CD4-positive, alpha-beta memory T cell (primary cell): ENCODE data around the gene FIG4. TPM values are rescaled to one million over a fixed set of nuclear protein-coding genes. Genes with fewer than 3 reads are reported as not detected.
"Not testable (repeated sequence)": the region's sequence is repeated elsewhere in the genome, so short reads cannot be mapped to it uniquely, and the experiment has no call there.

Source experiments
- CTCF ChIA-PET: fragments of 350-600 bp; sonication (Branson Sonifier 250); formaldehyde crosslinking; loops from one replicate; lab custom pipeline; 2021; ENCODE audit warnings: inconsistent platforms; ENCODE audit not compliant: partially characterized antibody; lab: Charles Lee
- POLR2A ChIA-PET: fragments of 350-600 bp; sonication (Branson Sonifier 250); formaldehyde crosslinking; loops from one replicate; lab custom pipeline; 2021; ENCODE audit not compliant: partially characterized antibody; lab: Charles Lee
- DNase-seq, 5 donors: peaks; one replicate each; pipeline versions ENCODE4 v3.0.0 to v3.0.0-alpha.2; 2020 to 2022; ENCODE audit warnings: mixed read lengths in 1 of 5
- H3K27ac ChIP-seq: one replicate; pipeline ENCODE4 v1.7.0; 2013; ENCODE audit warnings: low read depth, low read length
- H3K27me3 ChIP-seq: 2 replicates; pipeline ENCODE4 v1.7.0; 2013; ENCODE audit warnings: mild to moderate bottlenecking, low read length, moderate library complexity; ENCODE audit not compliant: insufficient read depth
- H3K36me3 ChIP-seq: 2 replicates; pipeline ENCODE4 v1.7.0; 2013; ENCODE audit warnings: mild to moderate bottlenecking, low read length, moderate library complexity; ENCODE audit not compliant: insufficient read depth
- H3K4me1 ChIP-seq: 2 replicates; pipeline ENCODE4 v1.7.0; 2013; ENCODE audit warnings: mild to moderate bottlenecking, low read length, moderate library complexity; ENCODE audit not compliant: insufficient read depth
- H3K4me3 ChIP-seq, 2 donors: one replicate each; pipeline ENCODE4 v1.7.0; 2013; ENCODE audit warnings: low read length in 2 of 2, mild to moderate bottlenecking in 1 of 2
- H3K9me3 ChIP-seq, 2 donors: one replicate each; pipeline ENCODE4 v1.7.0; 2013; ENCODE audit warnings: low read length in 2 of 2, control low read depth in 1 of 2; ENCODE audit not compliant: control insufficient read depth in 1 of 2
- H3K27ac Mint-ChIP-seq, 7 donors: one replicate each; pipeline ENCODE4 v1.8.0; 2020 to 2021; ENCODE audit warnings: mixed read lengths in 7 of 7, mild to moderate bottlenecking in 6 of 7, inconsistent platforms in 3 of 7, moderate library complexity in 3 of 7
- H3K27me3 Mint-ChIP-seq, 2 donors: one replicate each; pipeline ENCODE4 v1.8.0; 2020 to 2021; ENCODE audit warnings: mixed read lengths in 2 of 2
- H3K36me3 Mint-ChIP-seq, 2 donors: one replicate each; pipeline ENCODE4 v1.8.0; 2020 to 2021; ENCODE audit warnings: mixed read lengths in 2 of 2, inconsistent platforms in 1 of 2, mild to moderate bottlenecking in 1 of 2
- H3K4me1 Mint-ChIP-seq, 4 donors: one replicate each; pipeline ENCODE4 v1.8.0; 2020 to 2021; ENCODE audit warnings: mixed read lengths in 4 of 4, mild to moderate bottlenecking in 1 of 4
- H3K4me3 Mint-ChIP-seq, 8 donors: one replicate each; pipeline ENCODE4 v1.8.0; 2020 to 2021; ENCODE audit warnings: mixed read lengths in 8 of 8, mild to moderate bottlenecking in 7 of 8, moderate library complexity in 6 of 8, inconsistent platforms in 3 of 8
- H3K9me3 Mint-ChIP-seq, 8 donors: one replicate each; pipeline ENCODE4 v1.8.0; 2020 to 2021; ENCODE audit warnings: mixed read lengths in 8 of 8, mild to moderate bottlenecking in 5 of 8, inconsistent platforms in 3 of 8, moderate library complexity in 1 of 8
- intact Hi-C: fragments of 100-400 bp; cut with micrococcal nuclease; formaldehyde crosslinking; loops from one replicate; pipeline ENCODE4 v1.15.1; 2023
- polyA plus RNA-seq, 2 donors: library from polyadenylated mRNA; unstranded; fragments of 300-500 nt; fragmentation: Illumina TruSeq; gene quantifications; one replicate each; pipeline ENCODE4 v1.2.3, GENCODE V29; 2021
- total RNA-seq, 2 experiments: library from RNA; stranded (reverse); gene quantifications; one replicate each; pipeline ENCODE4 v1.2.3, GENCODE V29; 2021

Gene FIG4
- total and polyA plus RNA-seq, 4 experiments from 2014 or later, result 14.4 to 28.5 (median 15.6) TPM

DNA sequence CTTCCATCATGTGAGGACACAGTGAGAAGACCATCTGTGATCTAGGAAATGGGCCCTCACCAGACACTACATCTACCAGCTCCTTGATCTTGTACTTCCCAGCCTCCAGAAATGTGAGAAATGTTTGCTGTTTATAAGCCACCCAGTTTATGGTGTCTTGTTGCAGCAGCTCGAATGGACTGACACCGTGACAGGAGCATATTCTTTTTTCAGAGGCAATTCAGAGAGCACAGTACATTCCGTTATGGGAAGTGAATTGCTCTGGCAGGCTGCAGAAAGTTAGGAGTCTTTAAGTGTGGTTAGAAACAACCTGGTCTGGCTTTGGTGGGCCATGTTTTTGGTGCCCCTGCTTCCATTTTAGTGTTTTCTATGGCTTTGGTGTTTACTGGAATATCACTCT lies 75.1 kb downstream of the FIG4 start:
- no peaks in the 10 kb centered on the region for H3K4me1 ChIP-seq
- H3K27ac Mint-ChIP-seq, result no peak overlapping the region
- no peaks in the 10 kb centered on the region for H3K9me3 Mint-ChIP-seq
- H3K27me3 Mint-ChIP-seq, result no peaks in the 10 kb centered on the region
- intact Hi-C loops, result no loop called here
- peaks cover 0 to 2% (median 0%) of the 10 kb centered on the region in 4 donors for H3K4me1 Mint-ChIP-seq
- H3K27ac ChIP-seq, result no peak overlapping the region
- CTCF ChIA-PET, result no interaction called here
- H3K27me3 ChIP-seq, result no peaks in the 10 kb centered on the region
- H3K36me3 Mint-ChIP-seq, result peaks cover 51 to 58% of the 10 kb centered on the region in 2 donors
- DNase-seq, result no peak
- H3K9me3 ChIP-seq, result no peaks in the 10 kb centered on the region
- no peak overlapping the region for H3K4me3 ChIP-seq
- POLR2A ChIA-PET, result no interaction called here
- no peak overlapping the region for H3K4me3 Mint-ChIP-seq
- no peaks in the 10 kb centered on the region for H3K36me3 ChIP-seq

DNA sequence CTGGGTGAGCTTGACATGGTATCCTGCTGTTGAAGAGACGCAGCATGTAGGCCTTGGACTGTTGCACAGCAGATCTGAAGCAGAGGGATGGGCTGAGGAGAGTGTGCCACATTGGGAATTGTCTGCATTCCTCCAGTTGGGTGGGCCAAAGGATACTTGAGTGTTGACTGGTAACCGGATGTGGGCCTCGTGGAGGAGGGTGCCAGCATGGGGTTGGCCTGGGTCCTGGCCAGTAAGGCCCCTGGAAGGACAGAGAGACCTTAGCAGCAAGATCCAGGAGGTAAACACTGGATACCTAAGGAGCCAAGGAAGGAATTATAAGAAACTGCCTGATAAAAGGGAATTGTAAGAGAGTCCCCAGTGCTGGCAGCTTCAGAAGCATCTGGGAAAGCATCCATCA lies 76.9 kb downstream of the FIG4 start:
- no peak overlapping the region for H3K4me3 Mint-ChIP-seq
- DNase-seq, result no peak
- H3K27me3 ChIP-seq, result no peaks in the 10 kb centered on the region
- no peak overlapping the region for H3K27ac ChIP-seq
- H3K27ac Mint-ChIP-seq, result peak overlapping the region in 1 of 7 donors; percentile 23
- no peak overlapping the region for H3K4me3 ChIP-seq
- peaks cover 0 to 4% (median 0%) of the 10 kb centered on the region in 8 donors for H3K9me3 Mint-ChIP-seq
- intact Hi-C loops, result no loop called here
- H3K4me1 ChIP-seq, result no peaks in the 10 kb centered on the region
- H3K27me3 Mint-ChIP-seq, result no peaks in the 10 kb centered on the region
- CTCF ChIA-PET, result no interaction called here
- no peaks in the 10 kb centered on the region for H3K36me3 ChIP-seq
- H3K36me3 Mint-ChIP-seq, result peaks cover 56 to 60% of the 10 kb centered on the region in 2 donors
- H3K4me1 Mint-ChIP-seq, result peaks cover 0 to 5% (median 0%) of the 10 kb centered on the region in 4 donors
- H3K9me3 ChIP-seq, result no peaks in the 10 kb centered on the region
- POLR2A ChIA-PET, result no interaction called here

DNA sequence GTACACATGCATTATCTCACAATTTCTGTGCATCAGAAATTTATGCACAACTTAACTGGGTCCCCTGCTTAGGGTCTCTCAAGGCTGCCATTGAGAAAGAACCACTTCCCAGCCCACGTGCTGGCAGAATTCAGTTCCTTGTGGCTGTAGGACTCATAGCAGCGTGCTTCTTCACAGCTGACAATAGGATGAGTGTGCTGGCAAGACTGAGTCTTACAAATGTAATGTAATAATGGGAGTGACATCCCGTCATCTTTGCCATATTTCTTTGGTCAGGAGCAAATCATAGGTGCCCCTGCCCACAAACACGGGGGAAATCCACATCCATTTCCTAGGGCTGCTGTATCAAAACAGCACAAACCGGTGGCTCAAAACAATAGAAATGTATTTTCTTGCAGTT lies 77.4 kb downstream of the FIG4 start:
- Histone ChIP-seq H3K27me3 (no peaks in the 10 kb centered on the region), H3K9me3 (no peaks in the 10 kb centered on the region), H3K4me3 (no peak overlapping the region), H3K27ac (no peak overlapping the region), H3K4me1 (no peaks in the 10 kb centered on the region), H3K36me3 (no peaks in the 10 kb centered on the region)
- H3K4me3 Mint-ChIP-seq, result no peak overlapping the region
- peaks cover 0 to 4% (median 0%) of the 10 kb centered on the region in 8 donors for H3K9me3 Mint-ChIP-seq
- peaks cover 54 to 62% of the 10 kb centered on the region in 2 donors for H3K36me3 Mint-ChIP-seq
- peaks cover 0 to 5% (median 0%) of the 10 kb centered on the region in 4 donors for H3K4me1 Mint-ChIP-seq
- H3K27me3 Mint-ChIP-seq, result no peaks in the 10 kb centered on the region
- intact Hi-C loops, result no loop called here
- CTCF ChIA-PET, result no interaction called here
- POLR2A ChIA-PET, result no interaction called here
- no peak overlapping the region for H3K27ac Mint-ChIP-seq
- DNase-seq, result no peak

DNA sequence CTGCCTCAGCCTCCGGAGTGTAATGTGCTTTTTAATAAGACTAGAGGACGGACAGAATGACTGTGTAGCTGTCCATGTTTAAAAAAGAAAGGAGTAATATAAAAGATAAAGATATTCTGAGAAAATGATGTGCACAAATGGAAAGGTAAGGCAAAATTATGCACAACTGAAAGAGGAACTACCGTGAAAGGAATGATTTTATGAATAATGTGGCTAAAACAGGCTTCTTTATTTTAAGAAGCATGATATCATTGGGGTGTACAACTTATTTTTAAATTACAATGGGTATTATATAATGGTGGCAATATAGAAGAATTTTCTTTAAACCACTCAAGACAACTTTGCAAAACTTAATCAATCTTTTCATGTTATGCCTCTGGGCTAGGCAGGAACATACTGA lies 78.1 kb downstream of the FIG4 start:
- POLR2A ChIA-PET, result no interaction called here
- Histone ChIP-seq H3K27me3 (no peaks in the 10 kb centered on the region), H3K27ac (no peak overlapping the region), H3K4me1 (no peaks in the 10 kb centered on the region), H3K4me3 (no peak overlapping the region), H3K9me3 (no peaks in the 10 kb centered on the region), H3K36me3 (no peaks in the 10 kb centered on the region)
- Mint-ChIP-seq H3K4me1 (peaks cover 0 to 5% (median 0%) of the 10 kb centered on the region in 4 donors), H3K36me3 (peaks cover 51 to 61% of the 10 kb centered on the region in 2 donors), H3K9me3 (peaks cover 0 to 4% (median 0%) of the 10 kb centered on the region in 8 donors), H3K27ac (no peak overlapping the region), H3K4me3 (no peak overlapping the region), H3K27me3 (no peaks in the 10 kb centered on the region)
- no peak for DNase-seq
- intact Hi-C loops, result no loop called here
- CTCF ChIA-PET, result no interaction called here

DNA sequence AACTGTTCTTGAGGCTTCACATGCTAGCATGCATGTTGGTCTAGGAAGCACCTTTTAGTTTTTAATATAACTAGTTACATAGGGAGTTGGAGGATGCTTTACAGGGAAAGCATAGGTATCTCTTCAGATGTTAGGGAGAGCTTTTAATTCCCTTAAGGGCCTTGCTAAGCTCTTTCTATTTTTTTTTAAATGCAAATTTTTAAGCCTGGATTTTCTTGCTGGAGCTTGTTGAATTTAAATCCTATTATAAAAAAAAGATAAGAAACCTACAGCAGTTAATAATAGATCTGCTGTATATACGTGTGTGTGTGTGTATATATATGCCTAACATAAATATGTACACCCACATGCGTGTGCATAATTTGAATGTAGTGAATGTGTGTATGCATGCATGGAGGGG lies 79.0 kb downstream of the FIG4 start:
- intact Hi-C loops, result no loop called here

DNA sequence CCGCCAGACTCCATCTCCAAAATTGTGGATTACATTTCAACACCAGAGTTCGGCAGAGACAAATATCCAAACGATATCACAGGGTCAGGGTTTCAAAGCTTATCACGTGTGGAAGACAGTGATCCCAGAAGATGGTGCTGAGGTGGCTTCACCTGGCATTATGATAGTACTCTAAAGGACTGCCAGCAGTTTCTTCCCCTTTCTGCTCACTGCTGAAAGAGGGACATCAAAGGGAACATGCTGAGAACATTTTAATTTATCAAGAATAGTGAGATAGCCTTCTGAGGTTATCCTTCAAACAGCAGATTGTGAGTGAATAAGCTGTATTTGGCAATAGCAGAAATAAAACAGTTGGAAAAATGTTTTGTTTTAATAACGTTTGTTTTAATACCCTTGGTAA lies 79.7 kb downstream of the FIG4 start:
- H3K9me3 ChIP-seq, result no peaks in the 10 kb centered on the region
- Mint-ChIP-seq H3K27me3 (no peaks in the 10 kb centered on the region), H3K4me1 (peaks cover 0 to 5% (median 0%) of the 10 kb centered on the region in 4 donors), H3K27ac (no peak overlapping the region), H3K36me3 (peaks cover 42 to 53% of the 10 kb centered on the region in 2 donors), H3K9me3 (peaks cover 0 to 4% (median 0%) of the 10 kb centered on the region in 8 donors), H3K4me3 (no peak overlapping the region)
- H3K36me3 ChIP-seq, result no peaks in the 10 kb centered on the region
- H3K4me1 ChIP-seq, result no peaks in the 10 kb centered on the region
- ChIA-PET CTCF (no interaction called here), POLR2A (no interaction called here)
- no peak overlapping the region for H3K27ac ChIP-seq
- DNase-seq, result no peak
- H3K4me3 ChIP-seq, result no peak overlapping the region
- intact Hi-C loops, result no loop called here
- no peaks in the 10 kb centered on the region for H3K27me3 ChIP-seq

More for the DNA sequence above, 79.0 kb downstream of the FIG4 start:
- H3K4me1 ChIP-seq, result no peaks in the 10 kb centered on the region
- no peak overlapping the region for H3K4me3 ChIP-seq
- H3K9me3 Mint-ChIP-seq, result peaks cover 0 to 4% (median 0%) of the 10 kb centered on the region in 8 donors
- no peak for DNase-seq
- no peaks in the 10 kb centered on the region for H3K27me3 ChIP-seq
- ChIA-PET CTCF (no interaction called here), POLR2A (no interaction called here)
- H3K9me3 ChIP-seq, result no peaks in the 10 kb centered on the region
- no peaks in the 10 kb centered on the region for H3K36me3 ChIP-seq
- H3K4me3 Mint-ChIP-seq, result no peak overlapping the region
- H3K4me1 Mint-ChIP-seq, result peaks cover 0 to 5% (median 0%) of the 10 kb centered on the region in 4 donors
- H3K36me3 Mint-ChIP-seq, result peaks cover 45 to 55% of the 10 kb centered on the region in 2 donors
- no peak overlapping the region for H3K27ac ChIP-seq
- H3K27ac Mint-ChIP-seq, result no peak overlapping the region
- H3K27me3 Mint-ChIP-seq, result no peaks in the 10 kb centered on the region

DNA sequence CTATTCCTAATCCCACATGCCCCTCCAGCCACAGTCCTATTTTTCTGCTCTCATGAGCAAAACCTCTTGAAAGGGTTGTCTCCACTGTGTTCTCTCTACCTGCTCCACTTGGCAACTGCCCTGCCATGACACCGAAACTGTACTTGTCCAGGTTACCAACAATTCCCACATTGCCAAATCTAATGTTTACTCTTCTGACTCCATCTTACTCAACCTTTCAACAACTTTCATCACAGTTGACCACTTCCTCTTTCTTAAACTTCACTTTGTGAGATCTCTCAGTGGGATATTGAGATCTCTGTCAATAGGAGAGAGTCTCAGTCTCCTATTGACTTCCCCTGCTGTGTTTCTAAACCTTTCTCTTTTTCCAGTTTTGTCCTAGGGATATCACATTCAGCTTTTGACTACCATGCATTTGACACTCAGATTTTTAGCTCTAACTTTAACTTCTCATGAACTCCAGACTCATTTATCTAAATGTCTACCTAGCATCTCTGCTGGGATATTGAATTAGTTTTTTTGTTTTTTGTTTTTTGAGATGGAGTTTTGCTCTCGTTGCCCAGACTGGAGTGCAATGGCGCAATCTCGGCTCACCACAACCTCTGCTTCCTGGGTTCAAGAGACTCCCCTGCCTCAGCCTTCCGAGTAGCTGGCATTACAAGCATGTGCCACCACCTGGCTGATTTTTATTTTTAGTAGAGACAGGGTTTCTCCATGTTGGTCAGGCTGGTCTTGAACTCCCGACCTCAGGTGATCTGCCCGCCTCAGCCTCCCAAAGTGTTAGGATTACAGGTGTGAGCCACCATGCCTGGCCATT lies 81.1 kb downstream of the FIG4 start:
- CTCF ChIA-PET, H3K27ac Mint-ChIP-seq, H3K4me1 Mint-ChIP-seq, intact Hi-C loops, H3K27ac ChIP-seq, POLR2A ChIA-PET, H3K4me3 ChIP-seq, DNase-seq, H3K4me1 ChIP-seq, H3K27me3 Mint-ChIP-seq, H3K4me3 Mint-ChIP-seq, H3K36me3 ChIP-seq, H3K9me3 Mint-ChIP-seq, H3K27me3 ChIP-seq, H3K9me3 ChIP-seq: not testable (repeated sequence)
- H3K36me3 Mint-ChIP-seq, result peaks cover 31 to 49% of the 10 kb centered on the region in 2 donors
